GM18511 (cell line): ENCODE measurements around the gene MVB12B.

Experiments used
- ATAC-seq: cut with Tn5 transposase; IDR thresholded peaks from one replicate; pipeline ENCODE4 v1.9.1; 2021; ENCODE audit warnings: mild to moderate bottlenecking, moderate library complexity; ENCODE audit not compliant: unreplicated experiment

The MVB12B gene

GRCh38 chr9:126302730-126303129 is 23.9 kb upstream of the MVB12B start:
- ATAC-seq = no peak

DNA sequence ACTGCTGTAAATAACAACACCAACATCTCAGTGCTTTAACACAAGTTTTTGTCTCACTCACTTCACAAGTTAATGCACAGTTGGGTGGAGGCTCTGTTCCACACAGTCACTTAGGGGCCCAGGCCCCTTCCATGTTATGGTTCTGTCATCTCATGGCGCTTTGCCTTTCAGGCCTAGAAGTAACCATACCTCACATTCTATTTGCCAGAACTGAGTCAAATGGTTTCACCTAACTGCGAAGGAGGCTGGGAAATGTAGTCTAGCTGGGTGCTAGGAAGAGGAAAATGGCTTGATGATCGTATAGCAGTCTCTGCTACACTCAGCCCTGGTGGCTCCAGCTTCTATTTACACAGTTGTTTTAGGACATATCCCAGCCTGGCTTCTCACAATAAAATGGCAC is 23.1 kb upstream of the MVB12B start:
- ATAC-seq = no peak

DNA sequence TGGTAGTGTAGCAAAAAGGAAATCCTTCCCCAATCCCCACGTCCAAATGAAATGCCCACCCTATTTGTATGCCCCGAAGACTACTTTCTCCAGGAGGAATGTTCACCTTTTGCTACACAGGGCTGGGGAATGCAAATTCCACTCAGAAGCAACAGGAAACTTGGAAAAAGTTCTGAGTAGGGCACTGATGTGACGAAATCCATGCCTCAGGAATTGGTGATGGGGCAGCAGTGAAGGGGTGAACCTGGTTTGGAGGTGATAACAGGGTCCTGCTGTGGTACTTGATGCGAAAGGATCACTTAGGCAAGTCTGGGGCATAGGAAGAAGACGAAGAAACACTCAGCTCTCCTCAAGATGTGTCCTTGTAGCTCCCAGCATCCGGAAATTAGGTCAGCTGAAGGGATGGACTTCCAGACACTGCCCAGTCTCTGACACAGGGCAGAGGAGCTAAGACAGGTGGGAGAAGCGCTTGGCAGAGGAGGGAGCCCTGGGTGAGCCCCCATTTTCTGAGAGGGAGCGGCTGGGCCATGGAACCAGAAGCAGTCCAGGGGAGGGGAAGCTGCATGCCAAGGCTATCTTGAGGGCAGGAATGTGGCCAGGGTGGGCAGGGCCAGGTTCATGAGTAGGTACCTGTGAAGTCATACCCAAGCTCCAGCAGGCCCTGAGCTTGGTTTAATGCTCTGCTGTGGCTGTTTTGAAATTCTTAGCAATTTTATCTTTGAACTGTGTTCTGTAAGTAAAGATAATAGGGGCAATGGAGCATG is 22.2 kb upstream of the MVB12B start:
- ATAC-seq = no peak

GRCh38 chr9:126304971-126305320 is 21.7 kb upstream of the MVB12B start:
- ATAC-seq = no peak

- no peak for ATAC-seq
Measured at GRCh38 chr9:126306071-126306647, 20.5 kb upstream of the MVB12B start.

DNA sequence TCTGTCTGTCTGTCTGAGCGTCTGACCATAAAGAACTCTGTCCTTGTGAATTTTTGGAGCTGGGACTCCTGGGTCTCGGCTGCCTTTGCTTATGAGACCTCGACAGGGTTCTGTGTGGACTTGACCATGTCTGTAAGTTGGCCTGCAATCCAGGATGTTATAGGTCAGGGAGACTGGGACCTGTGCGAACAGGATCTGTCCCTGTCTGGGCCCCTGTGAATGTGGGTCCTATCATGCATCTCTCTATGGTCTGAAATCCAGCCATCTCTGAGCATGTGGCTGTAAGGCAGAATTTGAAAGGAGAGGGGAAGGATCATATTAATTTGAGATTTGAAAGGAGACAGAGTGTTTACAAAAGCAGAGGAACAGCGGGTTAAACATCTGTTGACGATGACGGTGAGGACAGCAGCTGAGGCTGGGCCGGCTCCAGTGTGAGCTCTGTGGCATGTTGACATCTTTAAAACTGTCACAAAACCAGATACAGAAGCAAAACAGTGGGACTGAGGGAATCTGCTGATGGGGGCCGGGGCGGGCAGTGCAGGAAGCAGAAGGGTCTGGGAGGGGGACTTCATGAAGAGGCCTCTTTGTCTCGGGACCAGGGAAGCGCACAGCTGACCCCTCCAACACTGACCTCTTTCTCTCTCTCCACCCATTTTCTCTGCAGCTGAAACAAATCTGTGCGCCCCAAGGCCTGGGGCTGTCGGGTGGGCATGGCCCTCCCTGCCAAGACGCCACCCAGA is 19.1 kb upstream of the MVB12B start:
- no peak for ATAC-seq

- no peak for ATAC-seq
Measured at GRCh38 chr9:126309427-126310189, 17.0 kb upstream of the MVB12B start.

- no peak for ATAC-seq
Measured at GRCh38 chr9:126312584-126313551, 13.8 kb upstream of the MVB12B start.

DNA sequence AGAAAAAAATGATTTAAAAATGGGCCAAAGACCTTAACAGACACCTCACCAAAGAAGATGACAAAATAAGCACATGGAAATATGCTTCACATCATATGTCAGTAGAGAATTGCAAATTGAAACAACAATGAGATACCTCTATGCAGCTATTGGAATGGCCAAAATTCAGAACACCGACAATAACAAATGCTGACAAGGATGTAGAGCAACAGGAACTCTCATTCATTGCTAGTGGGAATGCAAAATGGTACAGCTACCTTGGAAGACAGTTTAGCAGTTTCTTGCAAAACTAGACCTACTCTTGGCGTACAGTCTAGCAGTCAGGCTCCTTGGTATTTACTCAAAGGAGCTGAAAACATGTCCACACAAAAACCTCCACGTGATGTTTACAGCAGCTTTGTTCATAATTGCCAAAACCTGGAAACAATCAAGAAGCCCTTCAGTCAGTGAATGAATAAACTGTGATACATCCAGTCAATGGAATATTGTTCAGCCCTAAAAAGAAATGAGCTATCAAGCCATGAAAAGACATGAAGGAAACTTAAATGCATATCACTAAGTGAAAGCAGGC is 10.5 kb upstream of the MVB12B start:
- no peak for ATAC-seq

- ATAC-seq = no peak
Measured at GRCh38 chr9:126317513-126317912, 9.1 kb upstream of the MVB12B start.

DNA sequence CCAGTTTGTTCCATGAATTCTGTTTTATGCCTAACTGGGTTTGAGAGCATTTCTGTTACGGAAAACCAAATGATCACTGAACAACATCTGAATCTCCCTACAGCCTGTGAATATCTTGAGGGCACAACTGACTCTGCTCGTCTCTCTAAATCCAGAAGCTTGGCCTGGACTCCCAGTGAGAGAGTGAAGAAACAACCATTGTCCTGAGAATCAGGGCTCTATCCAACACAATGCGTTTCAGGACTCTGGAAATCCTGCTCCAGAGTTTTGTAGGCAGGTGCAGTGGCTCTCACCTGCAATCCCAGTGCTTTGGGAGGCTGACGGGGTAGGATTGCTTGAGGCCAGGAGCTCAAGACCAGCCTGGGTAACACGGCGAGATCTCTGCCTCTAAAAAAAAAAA is 7.8 kb upstream of the MVB12B start:
- ATAC-seq = no peak

DNA sequence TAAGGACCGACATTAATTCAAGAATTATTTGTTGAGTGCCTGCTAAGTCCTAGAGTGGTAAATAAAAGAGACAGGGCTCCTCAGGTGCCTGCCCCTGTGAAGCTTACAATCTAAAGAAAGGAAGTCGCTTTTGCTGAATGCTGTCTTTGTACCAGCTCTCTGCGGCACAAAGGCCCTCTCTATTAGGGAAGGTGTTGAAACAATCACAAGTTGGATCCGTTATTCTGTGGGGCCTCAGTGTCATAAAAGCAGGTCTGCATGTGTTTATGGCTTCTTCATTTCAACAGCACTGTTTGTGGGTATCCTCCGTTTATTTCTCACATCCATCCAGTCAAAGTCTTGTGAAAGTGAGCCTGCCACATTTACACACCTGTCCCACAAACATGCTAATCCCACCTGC is 7.0 kb upstream of the MVB12B start:
- no peak for ATAC-seq

- no peak for ATAC-seq
Measured at GRCh38 chr9:126320158-126320922, 6.3 kb upstream of the MVB12B start.

DNA sequence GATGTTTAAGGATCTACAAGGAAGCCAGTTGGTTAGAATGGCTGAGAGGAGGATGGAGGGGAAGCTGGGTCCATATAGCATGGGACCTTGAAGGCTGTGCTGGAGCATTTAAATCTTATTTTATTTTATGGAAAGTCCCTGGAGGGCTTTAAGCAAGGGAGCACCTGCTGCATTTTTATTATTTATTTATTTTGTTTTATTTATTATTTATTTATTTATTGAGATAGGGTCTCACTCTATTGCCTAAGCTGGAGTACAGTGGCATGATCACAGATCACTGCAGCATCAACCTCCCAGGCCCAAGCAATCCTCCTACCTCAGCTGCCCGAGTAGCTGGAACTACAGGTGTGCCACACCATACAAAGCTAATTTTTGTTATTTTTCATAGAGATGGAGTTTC is 4.9 kb upstream of the MVB12B start:
- no peak for ATAC-seq

DNA sequence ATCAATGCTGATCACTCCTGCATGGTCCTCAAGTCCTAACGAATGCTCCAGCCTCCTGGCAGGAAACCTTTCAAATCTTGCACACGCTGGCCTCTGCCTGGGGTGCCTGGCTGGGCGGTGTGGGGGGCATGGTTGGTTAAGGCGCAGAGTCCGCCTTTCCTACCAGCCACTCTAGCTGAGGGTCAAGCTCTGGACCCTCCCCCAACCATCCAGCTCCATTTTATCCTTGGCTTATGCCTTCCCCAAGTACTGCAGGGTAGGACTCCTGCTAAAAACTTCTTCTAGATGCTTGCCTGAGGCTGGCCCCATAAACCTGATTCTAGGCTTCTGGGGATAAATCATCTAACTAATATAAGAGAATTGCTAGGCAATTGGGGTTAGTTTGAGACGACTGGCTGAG is 808 bp upstream of the MVB12B start:
- ATAC-seq = no peak

DNA sequence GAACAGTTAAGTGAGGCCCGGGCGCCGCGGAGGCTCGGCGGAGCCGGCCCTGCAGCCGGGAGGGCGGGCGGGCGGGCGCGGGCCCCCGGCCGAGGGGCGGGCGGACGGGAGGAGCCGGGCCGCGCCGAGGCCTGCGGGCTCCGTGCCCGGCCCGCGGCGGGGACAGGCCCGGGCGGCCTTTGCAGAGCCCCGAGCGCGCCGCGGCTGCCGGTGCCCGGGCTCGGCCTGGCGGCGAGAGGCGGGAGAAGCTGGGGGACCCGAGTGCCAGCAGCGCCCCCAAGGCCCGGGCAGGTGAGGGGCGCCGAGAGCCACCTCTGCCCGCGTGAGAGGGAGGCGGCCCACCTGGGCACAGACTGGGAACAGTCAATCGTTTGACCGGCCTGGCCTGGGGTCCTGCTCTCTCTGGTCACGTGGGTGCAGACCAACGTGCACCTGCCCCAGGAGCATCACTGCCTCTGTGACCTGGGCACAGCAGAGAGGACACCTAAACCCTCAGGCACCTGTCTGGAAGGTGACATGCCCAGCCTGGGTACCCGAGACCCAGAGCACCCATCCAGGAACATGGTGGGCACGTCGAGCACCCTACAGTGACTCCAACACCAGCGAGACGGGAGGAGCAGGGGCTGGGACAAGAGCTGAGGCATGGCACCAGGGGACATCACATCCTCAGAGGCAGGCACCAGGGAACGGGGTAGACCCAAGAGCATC is 531 bp downstream of the MVB12B start:
- ATAC-seq = no peak

DNA sequence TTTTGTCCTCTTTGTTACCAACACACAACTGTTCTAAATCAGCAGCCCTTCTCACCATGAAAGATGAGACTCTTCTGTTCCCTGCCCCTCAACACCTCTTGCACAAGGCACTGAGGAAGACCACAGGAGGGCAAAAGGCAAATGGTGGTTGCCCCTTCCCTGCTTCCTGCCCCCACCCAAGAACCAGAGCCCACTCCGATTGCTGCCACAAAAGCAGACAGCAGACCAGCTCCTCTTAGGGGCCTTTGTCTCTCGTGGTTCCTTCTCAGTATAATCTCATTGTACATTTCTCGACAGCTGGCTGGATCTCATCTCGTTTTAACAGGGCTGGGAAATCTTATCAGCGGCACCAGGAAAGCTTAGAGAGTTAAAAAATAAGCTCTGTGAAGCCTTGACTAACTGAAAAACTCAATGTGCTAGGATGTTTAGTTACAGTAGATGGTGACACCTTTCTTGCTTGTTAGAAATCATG is 1.1 kb downstream of the MVB12B start:
- ATAC-seq = no peak

GRCh38 chr9:126328407-126328806 is 1.8 kb downstream of the MVB12B start:
- ATAC-seq = no peak
